ENCODE data around the gene IL2RA.

The IL2RA gene

GRCh38 chr10:6040205-6040604 lies 22.0 kb downstream of the IL2RA start (continued):
- TF ChIP-seq CSDC2 (CRISPR knock-in tag; IDR thresholded peaks at IDR 0.05) (no peak), PPARA (CRISPR knock-in tag; IDR thresholded peaks at IDR 0.05; ENCODE audit: borderline replicate concordance) (no peak)

DNA sequence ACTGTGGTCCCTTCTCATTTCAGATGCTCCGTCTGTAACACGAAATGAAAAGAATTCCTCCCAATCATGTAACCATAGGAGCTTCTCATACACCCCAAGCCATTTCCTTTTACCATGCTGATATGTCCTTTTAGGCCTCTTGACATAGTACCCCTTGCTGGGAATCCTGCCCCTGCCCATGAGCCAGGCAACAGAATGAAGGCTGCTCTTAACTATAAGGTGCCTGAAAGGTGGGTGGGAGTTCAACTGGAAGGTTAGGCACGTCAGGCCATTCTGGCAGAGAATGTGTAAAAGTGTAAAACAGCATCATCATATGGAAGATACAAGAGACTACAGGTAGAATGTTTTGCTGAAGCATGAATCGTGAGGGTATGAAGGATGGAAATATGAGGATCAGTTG lies 22.5 kb downstream of the IL2RA start:
- TF ChIP-seq ZC3H10 (CRISPR knock-in tag; IDR thresholded peaks at IDR 0.05): no peak
- TF ChIP-seq ZFP3 (CRISPR knock-in tag; IDR thresholded peaks at IDR 0.05): no peak
- TF ChIP-seq RARB (CRISPR knock-in tag; IDR thresholded peaks at IDR 0.05): no peak
- TF ChIP-seq POU6F1 (CRISPR knock-in tag; IDR thresholded peaks at IDR 0.05; ENCODE audit: borderline replicate concordance, low read depth): no peak
- no peak for TF ChIP-seq PPARA (CRISPR knock-in tag; IDR thresholded peaks at IDR 0.05; ENCODE audit: borderline replicate concordance)
- no peak for ATAC-seq

- TF ChIP-seq SNAI2 (CRISPR knock-in tag; IDR thresholded peaks at IDR 0.05) (no peak), PATZ1 (CRISPR knock-in tag; IDR thresholded peaks at IDR 0.05; ENCODE audit: borderline replicate concordance) (no peak), ZFP3 (CRISPR knock-in tag; IDR thresholded peaks at IDR 0.05) (no peak), TOX (CRISPR knock-in tag; IDR thresholded peaks at IDR 0.05; ENCODE audit: borderline replicate concordance) (no peak), ZNF565 (CRISPR knock-in tag; conservative IDR thresholded peaks at IDR 0.05; ENCODE audit: low read depth) (no peak), CSRNP3 (CRISPR knock-in tag; IDR thresholded peaks at IDR 0.05) (no peak)
- TF ChIP-seq, protein P1, sequence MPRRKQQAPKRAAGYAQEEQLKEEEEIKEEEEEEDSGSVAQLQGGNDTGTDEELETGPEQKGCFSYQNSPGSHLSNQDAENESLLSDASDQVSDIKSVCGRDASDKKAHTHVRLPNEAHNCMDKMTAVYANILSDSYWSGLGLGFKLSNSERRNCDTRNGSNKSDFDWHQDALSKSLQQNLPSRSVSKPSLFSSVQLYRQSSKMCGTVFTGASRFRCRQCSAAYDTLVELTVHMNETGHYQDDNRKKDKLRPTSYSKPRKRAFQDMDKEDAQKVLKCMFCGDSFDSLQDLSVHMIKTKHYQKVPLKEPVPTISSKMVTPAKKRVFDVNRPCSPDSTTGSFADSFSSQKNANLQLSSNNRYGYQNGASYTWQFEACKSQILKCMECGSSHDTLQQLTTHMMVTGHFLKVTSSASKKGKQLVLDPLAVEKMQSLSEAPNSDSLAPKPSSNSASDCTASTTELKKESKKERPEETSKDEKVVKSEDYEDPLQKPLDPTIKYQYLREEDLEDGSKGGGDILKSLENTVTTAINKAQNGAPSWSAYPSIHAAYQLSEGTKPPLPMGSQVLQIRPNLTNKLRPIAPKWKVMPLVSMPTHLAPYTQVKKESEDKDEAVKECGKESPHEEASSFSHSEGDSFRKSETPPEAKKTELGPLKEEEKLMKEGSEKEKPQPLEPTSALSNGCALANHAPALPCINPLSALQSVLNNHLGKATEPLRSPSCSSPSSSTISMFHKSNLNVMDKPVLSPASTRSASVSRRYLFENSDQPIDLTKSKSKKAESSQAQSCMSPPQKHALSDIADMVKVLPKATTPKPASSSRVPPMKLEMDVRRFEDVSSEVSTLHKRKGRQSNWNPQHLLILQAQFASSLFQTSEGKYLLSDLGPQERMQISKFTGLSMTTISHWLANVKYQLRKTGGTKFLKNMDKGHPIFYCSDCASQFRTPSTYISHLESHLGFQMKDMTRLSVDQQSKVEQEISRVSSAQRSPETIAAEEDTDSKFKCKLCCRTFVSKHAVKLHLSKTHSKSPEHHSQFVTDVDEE (CRISPR knock-in tag; IDR thresholded peaks at IDR 0.05): no peak
- ATAC-seq: no peak
Measured at GRCh38 chr10:6038071-6038631, 24.0 kb downstream of the IL2RA start.

DNA sequence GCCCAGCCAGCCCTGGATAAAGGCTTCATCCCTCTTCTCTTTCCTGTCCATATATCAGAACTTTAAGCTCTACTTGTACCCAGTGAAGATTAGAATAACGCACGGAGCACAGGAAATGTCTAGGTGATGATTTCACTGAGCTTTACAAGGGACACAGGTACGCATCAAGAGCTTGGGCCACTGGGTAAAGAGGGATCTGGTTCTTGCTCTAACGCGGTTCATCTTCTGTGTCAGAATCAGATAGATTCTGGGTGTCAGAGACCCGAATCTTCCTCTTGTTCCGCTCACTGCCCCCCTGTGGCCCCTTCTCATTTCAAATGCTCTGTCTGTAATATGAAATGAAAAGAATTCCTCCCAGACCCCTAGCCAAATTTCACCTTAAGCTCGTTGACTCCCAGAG lies 24.7 kb downstream of the IL2RA start:
- ATAC-seq: no peak
- no peak for TF ChIP-seq ZNF70 (CRISPR knock-in tag; IDR thresholded peaks at IDR 0.05)
- no peak for TF ChIP-seq TCF4 (CRISPR knock-in tag; IDR thresholded peaks at IDR 0.05; ENCODE audit: borderline replicate concordance)
- TF ChIP-seq ESRRG (CRISPR knock-in tag; IDR thresholded peaks at IDR 0.05): no peak
- no peak for TF ChIP-seq PATZ1 (CRISPR knock-in tag; IDR thresholded peaks at IDR 0.05; ENCODE audit: borderline replicate concordance)
- TF ChIP-seq GLIS3 (CRISPR knock-in tag; IDR thresholded peaks at IDR 0.05): no peak
- TF ChIP-seq TOX (CRISPR knock-in tag; IDR thresholded peaks at IDR 0.05; ENCODE audit: borderline replicate concordance): no peak
- TF ChIP-seq CSRNP3 (CRISPR knock-in tag; IDR thresholded peaks at IDR 0.05): no peak
- no peak for TF ChIP-seq CSDC2 (CRISPR knock-in tag; IDR thresholded peaks at IDR 0.05)
- no peak for TF ChIP-seq ZFP30 (CRISPR knock-in tag; IDR thresholded peaks at IDR 0.05)
- TF ChIP-seq BACH2 (CRISPR knock-in tag; IDR thresholded peaks at IDR 0.05; ENCODE audit: borderline replicate concordance): no peak
- no peak for TF ChIP-seq RARB (CRISPR knock-in tag; IDR thresholded peaks at IDR 0.05)
- no peak for TF ChIP-seq ZNF8 (CRISPR knock-in tag; IDR thresholded peaks at IDR 0.05)
- TF ChIP-seq ZFP3 (CRISPR knock-in tag; IDR thresholded peaks at IDR 0.05): no peak
- TF ChIP-seq, protein P1 (CRISPR knock-in tag; IDR thresholded peaks at IDR 0.05): no peak
- TF ChIP-seq, protein P2, sequence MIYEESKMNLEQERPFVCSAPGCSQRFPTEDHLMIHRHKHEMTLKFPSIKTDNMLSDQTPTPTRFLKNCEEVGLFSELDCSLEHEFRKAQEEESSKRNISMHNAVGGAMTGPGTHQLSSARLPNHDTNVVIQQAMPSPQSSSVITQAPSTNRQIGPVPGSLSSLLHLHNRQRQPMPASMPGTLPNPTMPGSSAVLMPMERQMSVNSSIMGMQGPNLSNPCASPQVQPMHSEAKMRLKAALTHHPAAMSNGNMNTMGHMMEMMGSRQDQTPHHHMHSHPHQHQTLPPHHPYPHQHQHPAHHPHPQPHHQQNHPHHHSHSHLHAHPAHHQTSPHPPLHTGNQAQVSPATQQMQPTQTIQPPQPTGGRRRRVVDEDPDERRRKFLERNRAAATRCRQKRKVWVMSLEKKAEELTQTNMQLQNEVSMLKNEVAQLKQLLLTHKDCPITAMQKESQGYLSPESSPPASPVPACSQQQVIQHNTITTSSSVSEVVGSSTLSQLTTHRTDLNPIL (CRISPR knock-in tag; IDR thresholded peaks at IDR 0.05; ENCODE audit: low read depth): no peak

All from SK-N-SH treated with all-trans-retinoic acid at 6 μM for 48 hours (cell line).